GM23338 (cell line): ENCODE data around the gene PKDCC.

Source experiments
- CREB1 ChIP-seq: fragments of 250-450 bp; sonication (Bioruptor Pico); IDR thresholded peaks from 2 replicates; pipeline ENCODE4 v1.5.0; 2020; ENCODE audit warnings: low read depth, mild to moderate bottlenecking, moderate library complexity
- CTCF ChIP-seq, 2 experiments: fragments of 200-600 bp in 1 of 2; sonication (generic) in 1 of 2; conservative IDR thresholded peaks; 2 replicates each; pipeline versions ENCODE4 v1.5.1 to v1.6.1; 2016 to 2017; ENCODE audit warnings: antibody characterized with exemption in 2 of 2, low read depth in 2 of 2, mild to moderate bottlenecking in 2 of 2, moderate library complexity in 1 of 2
- EZH2 ChIP-seq: fragments of 200-600 bp; sonication (generic); IDR thresholded peaks from one replicate; pipeline ENCODE4 v1.8.0; 2017; ENCODE audit warnings: antibody characterized with exemption, mild to moderate bottlenecking, low read depth; ENCODE audit not compliant: unreplicated experiment
- EZH2phosphoT487 ChIP-seq: fragments of 200-600 bp; sonication (generic); IDR thresholded peaks from one replicate; pipeline ENCODE4 v1.8.1; 2018; ENCODE audit warnings: antibody characterized with exemption; ENCODE audit not compliant: unreplicated experiment
- JUNB ChIP-seq: IDR thresholded peaks from one replicate; pipeline ENCODE4 v1.6.1; 2016; ENCODE audit warnings: antibody characterized with exemption; ENCODE audit not compliant: unreplicated experiment
- POLR2AphosphoS5 ChIP-seq: IDR thresholded peaks from 2 replicates; pipeline ENCODE4 v1.6.1; 2016; ENCODE audit warnings: antibody characterized with exemption, low read depth
- ZNF114 ChIP-seq: fragments of 250-450 bp; sonication (Bioruptor Pico); IDR thresholded peaks from 2 replicates; pipeline ENCODE4 v1.5.0; 2020; ENCODE audit warnings: mild to moderate bottlenecking, moderate library complexity

GRCh38 chr2:42094114-42094513 is 46.3 kb downstream of the PKDCC start:
- TF ChIP-seq CTCF (conservative IDR thresholded peaks at IDR 0.05; ENCODE audit: low read depth in 2 of 2) (no peak), POLR2AphosphoS5 (no peak), EZH2 (no peak), ZNF114 (CRISPR knock-in tag) (no peak), JUNB (no peak), EZH2phosphoT487 (no peak), CREB1 (CRISPR knock-in tag) (no peak)
